Measurements from ENCODE around the gene SSC4D.
"Not testable (repeated sequence)": the region's sequence is repeated elsewhere in the genome, so short reads cannot be mapped to it uniquely, and the experiment has no call there.

SSC4D gene

DNA sequence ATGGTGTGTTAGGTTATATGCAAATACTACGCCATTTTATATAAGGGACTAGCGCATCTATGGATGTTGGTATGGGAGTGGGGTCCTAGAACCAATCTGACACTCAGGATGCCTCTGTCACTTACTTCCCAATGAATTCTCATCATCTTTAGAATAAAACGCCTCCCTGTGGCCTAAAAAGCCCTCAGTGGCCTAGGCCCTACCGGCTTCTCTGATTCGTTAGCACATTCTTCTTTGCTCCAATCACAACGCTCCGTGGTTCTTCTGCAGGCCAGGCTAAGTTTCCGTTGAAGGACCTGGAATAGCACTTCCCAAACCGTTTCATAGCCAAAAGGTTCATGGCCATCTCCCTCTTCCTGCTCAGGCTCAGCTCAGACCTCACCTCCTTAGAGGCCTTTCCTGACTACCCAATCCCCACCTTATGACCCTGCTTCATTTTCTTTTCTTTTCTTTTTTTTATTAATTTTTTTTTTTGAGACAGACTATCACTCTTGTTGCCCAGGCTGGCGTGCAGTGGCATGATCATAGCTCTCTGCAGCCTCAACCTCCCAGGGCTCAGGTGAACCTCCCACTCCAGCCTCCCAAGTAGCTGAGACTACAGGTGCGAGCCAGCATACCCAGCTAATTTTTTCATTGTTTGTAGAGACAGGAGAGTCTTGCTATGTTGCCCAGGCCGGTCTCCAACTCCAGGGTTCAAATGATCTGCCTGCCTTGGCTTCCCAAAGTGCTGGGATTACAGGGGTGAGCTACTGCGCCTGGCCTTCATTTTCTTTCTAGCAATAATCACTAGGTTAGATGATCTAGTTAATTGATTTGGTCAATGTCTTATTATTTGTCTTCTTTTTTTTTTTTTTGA, 26.2 kb downstream of the SSC4D start:
- peak; percentile 44 for DNase-seq (ENCODE audit: low read depth)

DNA sequence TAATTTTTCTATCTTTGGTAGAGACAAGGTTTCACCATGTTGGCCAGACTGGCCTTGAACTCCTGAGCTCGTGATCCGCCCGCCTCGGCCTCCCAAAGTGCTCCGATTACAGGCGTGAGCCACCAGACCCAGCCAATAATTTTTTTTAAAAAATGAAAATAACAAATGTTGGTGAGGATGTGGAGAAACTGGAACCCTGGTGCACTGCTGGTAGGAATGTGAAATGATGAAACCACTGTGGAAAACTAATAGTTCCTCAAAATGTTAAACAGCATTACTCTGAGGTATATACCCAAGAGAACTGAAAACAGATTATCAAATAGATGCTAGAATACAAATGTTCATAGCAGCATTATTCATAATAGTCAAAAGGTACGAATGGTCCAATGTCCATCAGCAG, 27.7 kb downstream of the SSC4D start:
- DNase-seq (ENCODE audit: low read depth), result no peak

DNA sequence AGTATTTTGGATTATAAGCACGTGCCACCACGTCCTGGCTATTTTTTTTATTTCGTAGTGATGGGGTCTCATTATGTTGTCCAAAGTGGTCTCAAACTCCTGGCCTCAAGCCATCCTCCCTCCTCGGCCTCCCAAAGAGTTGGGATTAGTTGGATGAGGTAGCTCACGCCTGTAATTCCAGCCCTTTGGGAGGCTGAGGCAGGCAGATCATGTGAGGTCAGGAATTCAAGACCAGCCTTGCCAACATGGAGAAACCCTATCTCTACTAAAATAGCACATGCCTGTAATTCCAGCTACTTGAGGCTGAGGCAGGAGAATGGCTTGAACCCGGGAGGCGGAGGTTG, 28.9 kb downstream of the SSC4D start:
- no peak for DNase-seq (ENCODE audit: low read depth)

DNA sequence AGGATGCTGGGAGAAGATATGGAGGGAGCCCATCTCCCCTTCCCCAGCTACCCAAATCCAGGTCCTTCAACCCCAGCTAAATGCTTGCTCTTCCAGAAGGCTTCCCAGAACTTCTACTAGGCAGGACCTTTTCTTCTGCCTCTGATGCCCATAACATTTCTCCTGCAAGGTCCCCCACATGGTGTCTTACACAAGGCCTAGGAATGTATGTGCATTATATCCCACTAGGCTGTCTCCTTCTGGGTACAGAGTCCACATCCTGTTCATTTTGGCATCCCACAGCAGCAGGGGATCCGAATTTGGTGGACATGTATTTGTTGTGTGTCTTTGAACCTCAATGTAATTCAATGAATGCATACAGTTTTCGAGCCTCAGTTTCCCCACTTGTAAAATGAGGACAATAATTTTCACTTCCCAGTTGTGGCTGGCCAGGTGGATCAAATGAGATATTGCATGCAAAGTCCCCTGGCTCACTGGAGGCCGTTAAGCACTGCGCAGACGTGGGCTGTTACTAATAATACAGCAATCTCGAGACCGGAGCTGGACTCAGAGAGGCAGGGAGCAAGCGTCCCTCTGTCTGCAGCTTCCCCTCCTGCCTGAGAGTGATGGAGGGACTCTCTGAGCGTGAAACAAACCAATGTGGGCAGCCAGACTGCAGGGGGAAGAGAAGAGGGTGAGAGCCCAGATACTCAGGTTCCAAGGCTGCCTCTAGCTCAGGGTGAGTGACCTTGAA, 32.1 kb downstream of the SSC4D start:
- DNase-seq (ENCODE audit: low read depth), result peak; percentile 25

DNA sequence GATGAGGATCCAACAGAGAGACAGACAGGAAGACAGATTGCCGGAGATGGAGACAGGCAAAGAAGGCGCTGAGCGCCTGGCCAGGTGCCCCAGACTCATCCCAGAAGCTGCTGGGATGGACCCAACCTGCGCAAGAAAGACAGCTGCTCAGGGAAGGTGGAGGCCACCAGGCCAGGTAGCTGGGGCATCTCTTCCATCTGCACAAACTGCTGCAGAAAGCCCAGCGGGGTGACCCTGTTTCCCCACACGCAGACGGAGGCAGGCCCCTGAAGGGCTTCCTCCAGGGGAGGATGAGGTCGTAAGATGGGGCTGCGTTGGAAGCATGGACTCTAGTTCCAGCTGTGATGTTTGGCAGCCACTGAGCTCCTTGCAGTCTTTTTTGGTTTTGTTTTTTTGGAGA, 34.2 kb downstream of the SSC4D start:
- DNase-seq (ENCODE audit: low read depth), result no peak

DNA sequence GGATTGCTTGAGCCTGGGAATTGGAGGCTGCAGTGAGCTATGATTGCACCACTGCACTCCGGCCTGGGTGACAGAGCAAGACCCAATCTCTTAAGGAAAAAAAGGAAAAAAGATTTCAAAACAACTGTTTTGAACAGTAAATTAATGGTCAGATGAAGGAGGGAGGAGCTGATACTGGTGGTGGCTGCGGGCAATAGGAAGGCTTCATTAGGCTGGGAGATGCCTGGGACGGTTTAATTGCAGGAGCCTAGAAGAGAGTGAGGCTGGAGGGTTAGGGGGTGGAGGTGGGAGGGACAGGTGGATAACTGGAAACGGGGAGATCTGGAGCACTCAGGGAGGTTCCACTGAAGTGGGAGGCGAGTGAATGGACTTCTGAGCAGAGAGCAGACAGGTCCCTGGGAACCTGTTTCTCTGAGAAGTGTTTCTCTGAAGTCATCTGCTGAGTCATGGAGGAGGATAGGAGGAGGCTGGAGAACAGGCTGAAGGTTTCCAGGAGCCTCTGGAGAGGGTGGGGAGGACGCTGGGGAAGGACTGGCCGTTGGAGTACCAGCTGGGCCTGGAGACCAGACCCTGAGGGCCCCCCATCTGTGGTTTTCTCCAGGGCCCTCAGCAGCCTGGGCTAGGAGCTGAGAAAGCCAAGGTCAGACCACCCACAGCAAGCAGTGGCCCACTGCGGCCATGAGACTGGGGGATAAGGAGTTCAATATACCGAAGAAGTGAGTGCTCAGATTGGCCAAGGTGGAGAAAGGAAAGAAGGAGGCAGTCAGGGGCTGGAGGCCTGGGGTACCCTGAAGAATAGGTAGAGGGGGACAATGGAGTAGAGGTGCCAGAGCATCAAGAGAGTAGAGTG, 36.3 kb downstream of the SSC4D start:
- DNase-seq (ENCODE audit: low read depth), result peak; percentile 93

DNA sequence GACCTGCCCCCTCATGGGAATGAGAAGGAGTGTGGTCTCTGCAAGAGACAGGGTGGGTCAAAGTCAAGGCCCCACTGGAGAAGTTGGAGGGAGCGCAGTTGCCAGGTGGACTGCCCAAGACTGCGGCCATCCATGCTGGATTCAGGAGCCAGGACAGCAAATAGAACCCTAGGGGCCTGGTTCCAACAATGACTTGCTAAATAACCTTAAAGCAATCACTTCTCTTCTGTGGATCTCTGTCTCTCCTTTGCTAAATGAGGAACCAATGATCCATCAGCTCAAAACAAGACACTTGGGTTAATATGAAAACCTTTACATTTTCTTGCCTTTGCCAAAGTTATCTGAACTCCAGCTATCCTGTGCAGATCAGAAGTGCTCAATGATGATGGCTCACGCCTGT, 38.1 kb downstream of the SSC4D start:
- no peak for DNase-seq (ENCODE audit: low read depth)

DNA sequence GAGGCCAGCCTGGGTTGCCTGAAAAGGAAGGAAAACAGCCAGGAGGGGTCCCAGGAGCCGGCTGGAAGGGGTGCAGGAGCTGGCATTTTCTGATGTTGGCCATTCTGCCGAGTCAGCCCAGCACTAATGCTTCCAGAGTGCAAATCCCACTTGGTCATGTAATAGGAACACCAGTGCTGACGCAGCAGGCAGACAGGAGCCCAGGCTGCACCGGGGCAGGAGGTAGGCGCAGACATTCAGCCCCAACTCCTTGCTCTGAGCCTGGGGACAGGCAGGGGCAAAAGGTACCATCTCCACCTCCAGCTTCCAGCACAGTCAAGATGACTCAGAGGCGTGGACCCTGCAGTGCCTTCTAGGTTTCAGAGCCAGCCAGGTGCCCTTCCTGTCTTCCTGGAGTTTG, 40.5 kb downstream of the SSC4D start:
- no peak for DNase-seq (ENCODE audit: low read depth)

DNA sequence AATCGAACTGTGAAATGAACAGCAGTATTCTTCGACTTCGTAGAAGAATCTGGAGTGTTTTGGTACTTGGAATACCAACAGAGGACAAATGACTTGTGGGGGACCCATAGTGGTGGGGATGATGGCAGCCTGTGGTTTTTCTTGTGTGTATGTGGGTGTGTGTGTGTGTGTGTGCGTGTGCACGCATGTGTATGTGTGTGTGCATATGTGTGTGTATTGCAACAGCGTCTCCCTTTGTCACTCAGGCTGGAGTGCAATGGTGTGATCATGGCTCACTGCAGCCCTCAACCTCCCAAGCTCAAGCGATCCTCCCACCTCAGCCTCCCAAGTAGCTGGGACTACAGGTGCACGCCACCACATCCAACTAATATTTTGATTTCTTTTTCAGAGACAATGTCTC, 41.3 kb downstream of the SSC4D start:
- DNase-seq (ENCODE audit: low read depth), result no peak

DNA sequence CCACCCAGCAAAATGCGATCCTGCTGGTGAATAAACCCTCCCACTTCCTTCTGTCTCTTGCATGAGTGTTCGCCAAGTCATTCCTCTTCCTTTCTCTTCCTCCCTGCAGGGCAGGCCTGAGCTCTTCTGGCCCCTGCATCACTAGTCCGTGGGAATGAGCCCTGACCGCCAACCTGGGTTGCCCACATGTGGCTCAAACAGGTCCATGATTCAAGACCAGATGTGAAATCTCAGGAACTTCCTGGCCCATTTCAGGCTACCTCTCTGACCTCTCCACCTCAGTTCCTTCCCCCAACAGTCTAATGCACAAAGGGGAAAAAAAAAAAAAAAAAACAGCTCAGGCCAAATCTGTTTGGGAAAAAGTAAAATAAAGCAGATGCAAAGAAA, 45.3 kb downstream of the SSC4D start:
- DNase-seq (ENCODE audit: low read depth), result peak; percentile 81

DNA sequence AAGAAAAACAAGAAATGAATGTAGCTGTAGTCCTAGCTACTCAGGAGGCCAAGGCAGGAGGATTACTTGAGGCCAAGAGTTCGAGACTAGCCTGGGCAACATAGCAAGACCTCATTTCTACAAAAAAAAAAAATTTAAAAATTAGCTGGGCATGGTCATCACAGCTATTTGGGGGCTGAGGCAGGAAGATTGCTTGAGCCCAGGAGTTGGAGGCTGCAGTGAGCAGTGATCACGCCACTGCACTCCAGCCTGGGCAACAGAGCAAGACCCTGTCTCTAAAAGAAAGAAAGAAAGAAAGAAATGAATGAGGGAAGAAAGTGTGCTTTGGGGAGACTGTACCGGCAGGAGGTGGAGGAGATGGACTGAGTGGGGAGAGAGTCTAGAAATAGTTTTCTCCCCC, 45.7 kb downstream of the SSC4D start:
- DNase-seq (ENCODE audit: low read depth), result not testable (repeated sequence)

DNA sequence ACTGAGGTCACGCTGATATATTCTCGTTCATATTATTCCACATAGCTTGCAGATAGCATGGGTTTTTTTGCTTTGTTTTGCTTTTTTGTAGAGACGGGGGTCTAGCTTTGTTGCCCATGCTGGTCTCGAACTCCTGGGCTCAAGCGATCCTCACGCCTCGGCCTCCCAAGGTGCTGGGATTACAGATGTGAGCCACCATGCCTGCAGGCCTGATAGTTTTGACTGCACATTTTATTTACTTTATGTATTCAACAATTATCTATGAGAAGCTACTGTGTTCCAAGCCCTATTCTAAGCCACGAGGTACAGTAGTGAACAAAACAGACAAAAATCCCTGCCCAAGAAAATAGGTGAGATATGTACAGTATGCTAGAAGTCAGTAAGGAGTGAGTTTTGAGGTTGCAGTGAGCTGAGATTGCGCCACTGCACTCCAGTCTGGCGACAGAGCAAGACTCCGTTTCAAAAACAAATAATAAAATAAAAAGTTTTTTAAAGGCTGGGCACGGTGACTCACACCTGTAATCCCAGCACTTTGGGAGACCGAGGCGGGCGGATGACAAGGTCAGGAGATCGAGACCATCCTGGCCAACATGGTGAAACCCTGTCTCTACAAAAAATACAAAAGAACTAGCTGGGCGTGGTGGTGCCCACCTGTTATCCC, 49.4 kb downstream of the SSC4D start:
- peak; percentile 83 for DNase-seq (ENCODE audit: low read depth)

DNA sequence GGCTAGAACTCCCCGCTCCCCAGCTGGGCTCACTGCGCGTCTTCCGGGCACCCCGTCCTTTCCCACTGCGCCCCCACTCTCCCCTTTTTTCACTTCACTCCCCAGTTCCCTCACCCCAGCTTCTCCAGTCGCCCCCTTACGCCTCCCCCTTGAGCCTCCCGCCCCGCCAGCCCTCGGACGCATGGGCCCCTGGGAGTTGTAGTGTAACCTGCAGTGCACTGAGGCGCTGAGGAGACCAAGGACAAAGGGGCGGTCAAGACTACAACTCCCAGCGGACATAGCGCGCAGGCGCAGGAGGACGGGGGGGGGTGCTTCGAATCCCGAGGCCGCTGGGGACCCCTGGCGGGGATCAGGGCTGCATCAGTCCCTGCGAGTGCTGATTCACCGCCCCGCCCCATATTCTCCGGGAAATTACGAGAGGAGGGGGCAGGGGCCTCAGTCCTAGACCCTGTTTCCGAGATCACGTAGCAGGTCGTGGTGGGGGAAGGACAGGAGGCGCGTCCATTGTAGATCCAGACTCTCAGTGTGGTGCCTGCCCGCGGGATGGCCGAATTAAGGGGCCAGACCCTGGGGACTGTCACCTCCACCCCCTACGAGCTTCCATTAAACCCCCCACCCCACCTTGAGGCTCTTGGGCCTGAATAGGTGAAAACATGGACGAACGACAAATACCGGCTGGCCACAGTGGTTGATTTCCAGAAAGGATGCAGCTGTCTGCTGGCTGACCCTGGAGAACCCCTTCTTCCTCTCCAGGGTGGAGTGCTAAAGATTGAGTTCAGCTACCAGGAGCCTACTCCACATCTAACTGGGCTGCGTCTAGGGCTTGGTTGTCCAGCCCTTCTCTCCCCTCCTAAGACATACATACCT, 50.2 kb downstream of the SSC4D start:
- peak; percentile 97 for DNase-seq (ENCODE audit: low read depth)

DNA sequence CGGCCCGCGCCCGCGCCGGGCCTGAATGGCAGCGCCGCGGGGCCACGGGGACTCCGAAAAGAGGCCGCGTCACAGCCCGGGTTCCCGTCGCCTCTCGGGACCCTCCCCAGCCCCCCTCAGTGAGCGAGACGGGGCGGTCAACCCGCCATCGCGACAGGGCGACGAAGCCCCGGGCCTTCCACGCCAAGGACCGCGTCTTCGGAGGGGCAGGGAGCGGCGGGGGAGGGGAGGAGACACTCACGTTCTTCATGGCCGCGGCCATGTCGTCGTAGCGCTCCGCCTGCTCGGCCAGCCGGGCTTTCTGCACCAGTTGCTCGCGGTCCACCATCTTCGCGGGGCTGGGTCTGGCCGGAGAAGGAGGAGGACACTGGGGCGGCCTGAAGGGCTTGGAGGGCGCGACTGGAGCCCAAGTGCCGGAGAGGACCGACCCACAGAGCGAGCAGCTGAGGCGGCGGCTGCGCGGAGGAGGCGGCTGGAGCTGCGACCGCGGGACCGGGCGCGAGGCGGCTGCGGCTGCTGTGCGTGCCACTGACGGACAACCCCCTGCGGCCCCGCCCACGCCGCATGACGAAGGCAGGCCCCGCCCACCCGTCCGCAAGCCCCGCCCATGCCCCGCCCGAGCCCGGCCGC, 50.9 kb downstream of the SSC4D start, which contains the start of gene YWHAG:
Gene YWHAG, minus strand, starts transcription at position 511 of the 630 bp plus-strand sequence. Its CDS starts 183 bp downstream, at position 328.
- DNase-seq (ENCODE audit: low read depth), result peak; percentile 76

DNA sequence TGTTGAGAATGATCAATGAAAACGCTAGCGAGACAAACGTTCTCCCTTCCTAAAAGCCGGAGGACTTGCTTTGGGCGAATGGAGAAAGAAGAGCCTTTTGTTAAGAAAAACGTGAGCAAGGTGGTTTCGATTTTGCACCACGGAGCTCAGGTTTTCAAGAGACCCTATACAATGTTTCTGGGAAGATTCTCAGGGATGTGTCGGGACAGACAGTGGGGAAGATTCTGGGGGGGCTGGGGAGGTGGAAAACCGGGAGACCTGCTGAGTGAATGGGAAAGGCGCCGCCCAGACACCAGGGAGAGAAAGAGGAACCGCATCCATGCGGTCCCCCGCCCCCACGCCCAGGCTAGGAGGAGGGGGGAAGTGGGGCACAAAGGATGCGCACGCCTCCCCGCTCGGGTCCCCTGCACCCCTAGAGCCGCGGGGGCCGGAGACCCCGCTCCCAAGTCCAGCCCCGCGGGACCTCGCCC, 51.5 kb downstream of the SSC4D start:
- DNase-seq (ENCODE audit: low read depth), result no peak

DNA sequence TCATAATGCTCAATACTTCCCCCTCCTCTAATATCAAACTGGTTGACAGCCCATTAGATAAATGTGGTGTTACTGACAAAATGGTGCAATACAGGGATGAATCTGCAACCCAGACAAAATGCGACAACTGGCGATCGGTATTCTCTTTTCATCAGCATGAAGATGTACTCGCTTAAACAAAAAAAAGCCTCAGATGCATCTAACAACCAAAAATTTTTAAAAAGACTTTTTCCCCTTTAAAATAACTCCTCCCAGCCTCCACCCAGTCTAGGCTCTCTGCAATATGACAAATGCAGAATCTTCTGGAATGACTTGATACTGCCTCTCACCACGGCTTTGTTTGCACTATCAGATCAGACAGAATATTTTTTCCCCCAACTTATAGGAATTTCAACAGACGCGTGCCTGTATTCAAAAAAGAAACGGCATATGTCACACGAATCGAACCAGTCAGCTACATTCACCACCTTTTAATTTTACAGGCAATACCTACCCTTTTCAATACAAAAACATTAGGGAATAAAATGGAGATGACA, 52.0 kb downstream of the SSC4D start:
- DNase-seq (ENCODE audit: low read depth), result no peak

DNA sequence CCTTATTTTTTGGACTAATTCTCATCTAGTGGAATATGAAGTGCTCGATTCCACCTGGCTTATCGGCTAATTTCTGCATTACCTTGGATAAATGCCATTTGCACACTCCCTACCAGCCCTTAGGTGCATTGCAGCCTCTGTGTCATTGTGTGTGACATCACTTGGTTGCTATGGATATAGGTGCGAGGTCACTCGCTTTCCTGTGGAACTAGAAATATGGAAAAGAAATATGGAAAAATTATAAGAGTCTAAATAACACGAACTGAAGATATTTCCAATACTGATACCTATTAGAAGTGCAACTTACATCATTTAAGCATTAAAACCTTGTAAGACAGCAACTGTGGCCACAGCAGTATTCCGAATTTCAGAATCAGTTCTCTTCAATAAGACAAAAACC, 52.7 kb downstream of the SSC4D start:
- no peak for DNase-seq (ENCODE audit: low read depth)

DNA sequence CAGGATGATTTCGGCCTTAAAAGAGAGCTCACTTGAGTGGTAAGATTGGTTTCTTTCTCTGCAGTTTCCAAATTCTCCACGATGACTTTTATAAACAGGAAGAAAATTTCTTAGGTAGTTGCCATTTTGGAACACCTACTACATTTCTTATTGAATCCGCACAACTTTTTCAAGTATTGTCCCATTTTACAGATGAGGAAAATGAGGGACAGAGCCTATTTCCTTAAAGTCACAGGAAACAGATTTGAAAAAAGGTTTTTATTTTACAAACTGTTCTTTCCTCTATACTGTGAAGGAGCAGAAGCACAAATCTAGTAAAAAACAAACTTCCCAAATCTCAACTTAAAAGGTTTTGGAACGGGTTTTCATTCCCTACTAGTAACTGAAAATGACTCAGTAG, 53.4 kb downstream of the SSC4D start:
- DNase-seq (ENCODE audit: low read depth), result no peak

DNA sequence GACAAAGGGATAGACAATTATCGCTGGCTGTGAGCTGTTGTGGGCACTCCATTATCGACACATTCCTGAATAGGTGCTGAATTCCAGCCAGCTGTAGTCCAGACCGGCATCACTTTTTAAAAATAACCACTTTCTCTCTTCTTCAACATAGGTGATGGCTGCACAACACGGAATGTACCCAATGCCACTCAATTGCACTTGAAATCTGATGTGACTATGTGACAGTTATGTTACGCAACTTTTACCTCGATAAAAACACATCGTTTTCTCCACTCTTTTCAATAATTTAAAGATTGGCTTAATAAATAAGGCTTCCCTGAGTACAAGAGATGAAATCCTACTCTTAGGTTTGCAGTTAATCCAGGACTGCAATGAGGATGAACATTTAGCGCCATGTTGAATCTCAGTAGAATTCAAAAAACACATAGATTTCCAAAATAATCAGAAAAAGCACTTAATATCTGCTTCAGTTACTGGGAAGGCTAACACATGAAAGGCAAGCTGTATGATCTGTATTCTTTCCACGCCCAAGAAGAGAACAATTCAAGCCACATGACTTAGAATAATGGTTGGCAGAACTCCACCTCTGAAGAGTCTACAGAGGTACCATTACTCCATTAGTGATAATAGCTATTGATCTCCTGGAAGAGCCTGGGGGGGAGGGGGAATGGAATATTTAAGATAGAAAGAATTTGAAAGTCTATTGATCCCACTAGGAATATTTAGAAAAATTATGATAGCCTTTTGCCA, 54.3 kb downstream of the SSC4D start:
- no peak for DNase-seq (ENCODE audit: low read depth)

All from amniotic epithelial cell (primary cell).